ENCODE results near the gene COL9A3.

Gene COL9A3

GRCh38 chr20:62802026-62802712 is 14.7 kb upstream of the COL9A3 start:
- H3K4me3 ChIP-seq (ENCODE audit: low read length) = no peak overlapping the region
- no peak for DNase-seq (ENCODE audit: low read depth)
- TF ChIP-seq CTCF (conservative IDR thresholded peaks at IDR 0.05; ENCODE audit: low read depth, low read length) = no peak

DNA sequence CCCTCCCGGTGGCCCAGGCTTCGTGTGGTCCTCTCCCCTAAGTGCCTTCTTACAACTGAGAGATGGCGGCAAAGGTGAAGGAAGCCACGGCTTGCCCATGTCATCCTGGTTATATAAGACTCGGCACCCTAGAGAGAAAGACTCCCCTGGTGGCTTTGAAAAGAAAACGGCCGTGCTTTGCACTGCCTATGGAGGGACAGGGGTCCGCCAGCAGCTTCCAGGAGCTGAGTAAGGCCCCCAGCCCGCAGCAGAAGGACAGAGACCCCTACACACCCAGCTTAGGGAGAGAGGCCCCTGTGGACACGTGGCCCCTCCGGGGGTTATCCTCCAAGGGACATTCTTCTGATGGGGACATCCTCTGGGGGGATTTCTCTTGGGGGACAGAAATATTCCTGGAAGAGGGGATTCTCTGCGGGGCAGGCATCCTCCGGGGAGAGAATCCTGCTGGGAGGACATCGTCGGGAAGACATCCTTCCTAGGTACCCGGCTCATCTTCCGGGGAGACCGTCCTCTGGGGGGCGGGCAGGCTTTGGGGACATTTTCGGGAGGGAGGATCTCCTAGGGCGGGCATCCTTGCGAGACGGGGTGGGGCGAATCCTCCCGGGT is 12.7 kb upstream of the COL9A3 start:
- TF ChIP-seq CTCF (conservative IDR thresholded peaks at IDR 0.05; ENCODE audit: low read depth, low read length) = peak; percentile 4
- H3K4me3 ChIP-seq (ENCODE audit: low read length) = peak overlapping the region; percentile 43
- DNase-seq (ENCODE audit: low read depth) = no peak

DNA sequence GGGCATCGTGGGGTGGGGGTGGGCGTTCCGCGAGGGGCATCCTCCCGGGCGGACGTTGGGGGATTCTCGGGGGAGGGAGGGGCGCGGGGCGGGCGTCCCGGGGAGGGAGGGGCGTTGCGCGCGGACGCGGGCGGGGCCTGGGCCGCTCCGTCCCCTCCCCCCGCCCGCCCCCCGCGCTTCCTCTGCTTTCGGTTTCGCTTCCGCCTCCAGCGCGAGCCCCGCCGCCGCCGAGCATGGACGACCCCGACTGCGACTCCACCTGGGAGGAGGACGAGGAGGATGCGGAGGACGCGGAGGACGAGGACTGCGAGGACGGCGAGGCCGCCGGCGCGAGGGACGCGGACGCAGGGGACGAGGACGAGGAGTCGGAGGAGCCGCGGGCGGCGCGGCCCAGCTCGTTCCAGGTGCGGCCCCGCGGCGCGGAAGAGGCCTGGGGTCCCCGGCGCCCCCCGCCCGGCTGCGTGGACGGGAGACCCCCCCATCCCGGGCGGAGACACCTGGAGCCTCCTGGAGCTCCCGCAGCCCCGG is 12.2 kb upstream of the COL9A3 start, which contains the start of gene OGFR:
Gene OGFR, plus strand, starts transcription at position 209 of the 528 bp plus-strand sequence. Its CDS starts 25 bp downstream, at position 234.
- peak within 1 kb of the TSS; percentile 67 for H3K4me3 ChIP-seq (ENCODE audit: low read length)
- TF ChIP-seq CTCF (conservative IDR thresholded peaks at IDR 0.05; ENCODE audit: low read depth, low read length) = no peak
- DNase-seq (ENCODE audit: low read depth) = no peak

- peak overlapping the region; percentile 67 for H3K4me3 ChIP-seq (ENCODE audit: low read length)
- DNase-seq (ENCODE audit: low read depth) = no peak
- no peak for TF ChIP-seq CTCF (conservative IDR thresholded peaks at IDR 0.05; ENCODE audit: low read depth, low read length)
Measured at GRCh38 chr20:62805155-62805710, 11.6 kb upstream of the COL9A3 start.

DNA sequence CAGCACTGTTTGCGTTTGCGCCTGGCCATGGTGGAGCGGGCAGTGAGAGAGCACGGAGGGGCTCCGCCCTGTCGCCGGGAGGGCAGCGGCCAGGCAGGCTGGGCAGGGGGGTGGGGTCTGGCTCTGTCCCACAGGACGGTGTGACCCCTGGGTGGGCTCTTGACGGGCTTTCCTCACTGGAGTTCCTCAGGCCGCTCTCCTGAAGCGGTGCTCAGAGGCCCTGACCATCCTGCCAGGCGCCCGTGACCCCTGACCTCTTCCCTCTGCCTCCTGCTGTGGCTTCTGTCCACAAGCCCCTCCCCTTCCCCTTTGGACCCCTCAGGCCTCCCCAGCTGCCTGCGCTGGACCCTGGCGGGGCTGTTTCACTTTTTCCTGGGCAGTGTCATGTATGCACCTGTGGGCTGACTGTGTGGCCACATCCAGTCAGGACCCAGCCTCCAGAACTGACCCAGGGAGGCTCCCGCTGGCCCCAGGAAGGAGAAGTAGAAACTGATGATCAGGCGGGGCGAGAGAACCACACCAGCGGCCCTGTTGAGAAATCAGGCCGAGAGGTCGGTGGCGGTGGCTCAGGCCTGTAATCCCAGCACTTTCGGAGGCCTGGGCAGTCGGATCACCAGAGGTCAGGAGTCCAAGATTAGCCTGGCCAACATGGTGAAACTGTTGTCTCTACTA is 11.0 kb upstream of the COL9A3 start:
- no peak for DNase-seq (ENCODE audit: low read depth)
- peak overlapping the region; percentile 67 for H3K4me3 ChIP-seq (ENCODE audit: low read length)
- TF ChIP-seq CTCF (conservative IDR thresholded peaks at IDR 0.05; ENCODE audit: low read depth, low read length) = no peak

- DNase-seq (ENCODE audit: low read depth) = no peak
- no peak for TF ChIP-seq CTCF (conservative IDR thresholded peaks at IDR 0.05; ENCODE audit: low read depth, low read length)
- peak overlapping the region; percentile 67 for H3K4me3 ChIP-seq (ENCODE audit: low read length)
Measured at GRCh38 chr20:62806383-62807050, 10.3 kb upstream of the COL9A3 start.

Measured in retinal pigment epithelial cell (primary cell).